Heart right ventricle (tissue), 16 donors: ENCODE results near the gene MFSD6. TPM values are rescaled to one million over a fixed set of nuclear protein-coding genes. Genes with fewer than 3 reads are reported as not detected.

ENCODE experiments used
- ATAC-seq, 8 donors: fragments of 200-7000 bp; cut with Tn5 transposase; one replicate each; pipeline ENCODE4 v1.9.1; 2020; ENCODE audit warnings: mild to moderate bottlenecking in 8 of 8, moderate library complexity in 8 of 8, moderate number of reproducible peaks in 1 of 8
- DNase-seq, 2 donors: peaks; one replicate each; pipeline ENCODE4 v3.0.0-alpha.2; 2020
- H3K27ac ChIP-seq, 10 donors: fragments of 200-600 bp; sonication (generic) in 2 of 10; one replicate each; pipeline versions ENCODE4 v1.5.0 to v1.8.0; 2020 to 2022; ENCODE audit warnings: mild to moderate bottlenecking in 3 of 10
- H3K27me3 ChIP-seq, 7 donors: fragments of 200-600 bp; one replicate each; pipeline ENCODE4 v1.8.0; 2021 to 2022; ENCODE audit warnings: mild to moderate bottlenecking in 2 of 7
- H3K36me3 ChIP-seq, 9 donors: fragments of 200-600 bp; sonication (generic) in 1 of 9; one replicate each; pipeline versions ENCODE4 v1.5.0 to v1.8.0; 2020 to 2022; ENCODE audit warnings: mild to moderate bottlenecking in 2 of 9
- H3K4me1 ChIP-seq, 9 donors: fragments of 200-600 bp; sonication (generic) in 1 of 9; one replicate each; pipeline versions ENCODE4 v1.5.0 to v1.8.0; 2020 to 2022; ENCODE audit warnings: mild to moderate bottlenecking in 4 of 9
- H3K4me3 ChIP-seq, 10 donors: fragments of 200-600 bp; sonication (generic) in 2 of 10; one replicate each; pipeline versions ENCODE4 v1.5.0 to v1.8.0; 2020 to 2022; ENCODE audit warnings: mild to moderate bottlenecking in 7 of 10, moderate library complexity in 2 of 10
- H3K9me3 ChIP-seq, 11 donors: fragments of 200-600 bp in 10 of 11; sonication (generic) in 2 of 11; one replicate each; pipeline versions ENCODE4 v1.5.0 to v1.8.0; 2013 to 2022; ENCODE audit warnings: mild to moderate bottlenecking in 2 of 11, control low read depth in 1 of 11, moderate library complexity in 1 of 11
- WGBS, 2 donors: extraction: QIAGEN DNeasy Blood & Tissue Kit; methylation state at CpG; one replicate each; pipeline ENCODE4 v1.1.7; 2013; ENCODE audit warnings: inconsistent platforms in 1 of 2; 5-methylcytosine and 5-hydroxymethylcytosine counted together
- intact Hi-C, 10 donors: fragments of 100-400 bp; cut with DNase I; formaldehyde crosslinking; loops; one replicate each; pipeline versions ENCODE4 v1.11.1 to v1.14.2; 2022
- polyA plus RNA-seq, 2 donors: library from polyadenylated mRNA; stranded (reverse); fragments of 200-250 nt; gene quantifications; one replicate each; pipeline ENCODE4 v1.2.3, GENCODE V29; 2013
- total RNA-seq, 10 donors: library from RNA; stranded (reverse); fragmentation: NEBNext Ultra II Directional in 3 of 10; extraction: Animal tissue kit (Norgen Biotek cat#: 25700) in 3 of 10; gene quantifications; one replicate each; pipeline versions ENCODE4 v1.2.1 to v1.2.4, GENCODE V29; 2021 to 2023
- TF ChIP-seq, protein P1 (sequence below), 9 donors: fragments of 200-600 bp; sonication (generic) in 2 of 9; IDR thresholded peaks; one replicate each; pipeline versions ENCODE4 v1.5.0 to v1.8.0; 2021 to 2022; ENCODE audit warnings: antibody characterized with exemption in 9 of 9, mild to moderate bottlenecking in 5 of 9, moderate library complexity in 1 of 9
- donor health status: Arrhythmogenic right ventricular cardiomyopathy.
- donor health status: ischemic (EF 13 %, LVEDD 7.1; RV severe dilation, severe dysfunction).
- donor health status: healthy with polysubstance abuse.
- donor health status: DM: no; HTN: yes; CAD: no.
- donor health status: DM: no; HTN: no; CAD: no.
- donor health status: ischemic (EF 25% LVEDD 6.9; RV normal size, moderate dysfunction).
- donor health status: ischemic (EF 25% LVEDD 5.7; RV mildly dilated, moderate dysfunction).
- donor health status: healthy.
- donor health status: DM: yes; HTN: yes; CAD: no.
- donor health status: Ischemic cardiomyopathy.
- donor health status: ischemic (EF 35%, LVEDD 5.7; RV mildly dilated, moderate dysfunction).
- donor health status: nonischemic (EF 11% LVEDD 7.7; RV severe dilation, severe dysfunction).
- donor health status: DM: yes; HTN: yes; CAD: no.
- donor health status: PGD.
- donor health status: ischemic (EF 29% LVEDD 5.4; RV normal size, mild dysfunction).
- donor health status: nonischemic (EF 23%, LVEDD 6.1; RV moderate dilation, normal function).

The MFSD6 gene
- total and polyA plus RNA-seq, 12 donors = 9.7 to 26.7 (median 15.9) TPM

DNA sequence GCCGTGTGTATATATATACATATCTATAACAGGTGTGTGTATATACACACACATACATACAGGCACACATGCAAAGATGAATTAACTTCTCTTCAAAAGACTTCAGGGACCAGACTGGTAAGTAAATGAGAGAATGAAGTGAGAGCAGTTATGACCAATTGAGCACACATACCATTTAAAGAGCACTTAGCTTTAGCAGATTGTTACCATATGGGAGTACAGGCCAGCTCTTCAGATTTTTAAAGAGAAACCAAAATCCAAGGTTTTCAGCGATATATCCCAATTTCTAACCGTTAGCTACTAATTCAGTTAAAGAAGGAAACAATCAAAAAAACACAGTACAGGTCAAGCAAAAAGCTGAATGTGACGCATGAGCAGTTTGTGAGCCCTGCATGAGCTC lies 41.1 kb upstream of the MFSD6 start:
- TF ChIP-seq, protein P1, sequence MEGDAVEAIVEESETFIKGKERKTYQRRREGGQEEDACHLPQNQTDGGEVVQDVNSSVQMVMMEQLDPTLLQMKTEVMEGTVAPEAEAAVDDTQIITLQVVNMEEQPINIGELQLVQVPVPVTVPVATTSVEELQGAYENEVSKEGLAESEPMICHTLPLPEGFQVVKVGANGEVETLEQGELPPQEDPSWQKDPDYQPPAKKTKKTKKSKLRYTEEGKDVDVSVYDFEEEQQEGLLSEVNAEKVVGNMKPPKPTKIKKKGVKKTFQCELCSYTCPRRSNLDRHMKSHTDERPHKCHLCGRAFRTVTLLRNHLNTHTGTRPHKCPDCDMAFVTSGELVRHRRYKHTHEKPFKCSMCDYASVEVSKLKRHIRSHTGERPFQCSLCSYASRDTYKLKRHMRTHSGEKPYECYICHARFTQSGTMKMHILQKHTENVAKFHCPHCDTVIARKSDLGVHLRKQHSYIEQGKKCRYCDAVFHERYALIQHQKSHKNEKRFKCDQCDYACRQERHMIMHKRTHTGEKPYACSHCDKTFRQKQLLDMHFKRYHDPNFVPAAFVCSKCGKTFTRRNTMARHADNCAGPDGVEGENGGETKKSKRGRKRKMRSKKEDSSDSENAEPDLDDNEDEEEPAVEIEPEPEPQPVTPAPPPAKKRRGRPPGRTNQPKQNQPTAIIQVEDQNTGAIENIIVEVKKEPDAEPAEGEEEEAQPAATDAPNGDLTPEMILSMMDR (IDR thresholded peaks at IDR 0.05) = no peak
- Histone ChIP-seq H3K27ac (no peak overlapping the region), H3K4me3 (no peak overlapping the region), H3K36me3 (peaks cover 0 to 91% (median 22%) of the 10 kb centered on the region in 9 donors), H3K9me3 (no peaks in the 10 kb centered on the region), H3K27me3 (no peaks in the 10 kb centered on the region), H3K4me1 (no peaks in the 10 kb centered on the region)
- 92 to 95% methylated on average over 4 of the region's 4 CpGs for WGBS, 2 donors
- intact Hi-C loops = loop anchor here in 1 of 10 donors (5.0 kb wide), 1 partner anchor 40 kb away; no protein-coding TSS in a partner anchor
- no peak for DNase-seq
- ATAC-seq = no peak

DNA sequence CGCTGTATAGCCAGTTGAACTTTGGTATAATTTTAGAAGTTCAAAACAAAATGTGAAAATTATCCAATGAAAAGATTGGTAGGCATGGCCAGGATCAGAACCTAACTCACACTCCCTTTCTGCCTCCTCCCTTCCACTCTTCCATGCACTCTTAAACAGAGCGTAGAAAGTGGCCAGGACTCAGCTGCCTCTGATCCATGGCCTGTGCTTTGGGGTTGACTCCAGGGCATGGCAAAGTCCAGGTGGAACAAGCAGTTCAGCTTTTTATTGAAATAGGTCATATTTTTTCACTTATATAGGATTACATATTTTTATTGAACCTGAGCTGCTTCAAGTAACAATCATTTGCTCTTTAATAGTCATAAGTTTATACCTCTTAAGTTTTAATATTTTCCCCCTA lies 38.5 kb upstream of the MFSD6 start:
- H3K27ac ChIP-seq = no peak overlapping the region
- no peak overlapping the region for H3K4me3 ChIP-seq
- no peaks in the 10 kb centered on the region for H3K4me1 ChIP-seq
- no peaks in the 10 kb centered on the region for H3K9me3 ChIP-seq
- ATAC-seq (no peak), DNase-seq (no peak)
- TF ChIP-seq, protein P1 (IDR thresholded peaks at IDR 0.05) = no peak
- WGBS, 2 donors = 97 to 100% methylated on average over 2 of the region's 2 CpGs
- no peaks in the 10 kb centered on the region for H3K27me3 ChIP-seq
- intact Hi-C loops = loop anchor here in 8 of 10 donors (5.0 to 10.0 kb wide), 5 partner anchors 42 to 415 kb away; no protein-coding TSS in a partner anchor
- peaks cover 0 to 67% (median 17%) of the 10 kb centered on the region in 9 donors for H3K36me3 ChIP-seq

DNA sequence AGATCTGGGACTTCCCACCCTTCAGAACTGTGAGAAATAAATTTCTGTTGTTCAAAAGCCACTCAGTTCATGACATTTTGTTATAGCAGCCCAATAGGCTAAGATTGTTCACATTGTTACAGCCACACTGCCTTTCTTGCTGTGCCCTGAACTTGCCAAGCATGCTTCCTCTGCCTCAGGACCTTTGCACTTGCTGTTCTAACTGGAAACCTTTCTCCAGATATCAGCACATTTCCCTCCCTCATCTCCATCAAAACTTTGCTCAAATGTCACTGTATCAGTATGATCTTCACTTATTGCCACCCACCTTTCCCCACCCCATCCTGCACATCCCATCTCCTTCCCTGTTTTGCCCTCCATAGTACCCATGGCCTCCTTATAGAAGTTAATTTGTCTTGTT lies 32.1 kb upstream of the MFSD6 start:
- Histone ChIP-seq H3K9me3 (no peaks in the 10 kb centered on the region), H3K36me3 (peaks cover 0 to 8% (median 1%) of the 10 kb centered on the region in 9 donors), H3K27ac (no peak overlapping the region), H3K4me1 (peaks cover 0 to 11% (median 0%) of the 10 kb centered on the region in 9 donors), H3K27me3 (no peaks in the 10 kb centered on the region), H3K4me3 (no peak overlapping the region)
- DNase-seq (no peak), ATAC-seq (no peak)
- intact Hi-C loops = loop anchor here in 4 of 10 donors (5.0 to 10.0 kb wide), 3 partner anchors 291 to 426 kb away; no protein-coding TSS in a partner anchor
- TF ChIP-seq, protein P1 (IDR thresholded peaks at IDR 0.05) = no peak

DNA sequence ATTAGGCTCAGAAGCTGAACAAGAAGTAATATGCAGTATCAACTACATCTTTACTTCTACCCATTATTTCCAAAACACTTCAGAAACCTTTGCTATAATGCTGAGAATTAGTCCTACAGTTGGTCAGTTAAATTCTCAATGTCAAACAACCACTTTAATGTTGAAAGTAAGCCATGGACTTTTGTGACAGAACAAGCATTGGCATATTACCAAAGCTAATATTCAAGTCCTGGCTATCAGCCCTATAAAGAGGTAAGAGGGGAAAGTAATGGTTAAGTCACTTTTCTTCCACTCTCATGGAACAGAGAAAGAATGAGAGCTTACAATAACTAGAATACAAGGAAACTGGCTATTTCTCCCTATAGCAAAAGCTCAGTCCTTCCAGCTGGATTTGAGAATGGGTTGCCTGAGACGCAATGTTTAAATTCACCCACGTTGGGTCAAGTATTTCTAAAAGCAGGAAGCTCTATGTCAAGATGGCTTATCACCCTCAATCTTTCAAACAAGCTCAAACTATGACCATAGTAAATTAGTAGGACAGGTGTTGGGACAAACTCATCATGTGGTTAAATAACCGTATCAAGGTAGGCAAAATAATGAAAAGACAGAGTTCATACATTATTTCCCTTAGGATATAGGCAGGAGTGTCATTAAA lies 31.4 kb upstream of the MFSD6 start:
- TF ChIP-seq, protein P1 (IDR thresholded peaks at IDR 0.05) = no peak
- no peak overlapping the region for H3K27ac ChIP-seq
- H3K9me3 ChIP-seq = no peaks in the 10 kb centered on the region
- H3K4me1 ChIP-seq = peaks cover 0 to 11% (median 0%) of the 10 kb centered on the region in 9 donors
- WGBS, 2 donors = 85 to 91% methylated on average over 3 of the region's 3 CpGs
- ATAC-seq (no peak), DNase-seq (no peak)
- intact Hi-C loops = loop anchor here in 4 of 10 donors (5.0 to 10.0 kb wide), 3 partner anchors 292 to 426 kb away; no protein-coding TSS in a partner anchor
- H3K4me3 ChIP-seq = no peak overlapping the region
- no peaks in the 10 kb centered on the region for H3K27me3 ChIP-seq
- peaks cover 0 to 2% (median 0%) of the 10 kb centered on the region in 9 donors for H3K36me3 ChIP-seq
